HepG2 (cell line): ENCODE results near the gene ELP5. TPM values are rescaled to one million over a fixed set of nuclear protein-coding genes. Genes with fewer than 3 reads are reported as not detected.

Experiments used
- AGO1 ChIP-seq: fragments of 200-400 bp; formaldehyde crosslinking; IDR thresholded peaks from 2 replicates; pipeline ENCODE4 v1.6.1; 2017; ENCODE audit warnings: mild to moderate bottlenecking, low read depth, low read length, moderate library complexity; ENCODE audit not compliant: poor library complexity, severe bottlenecking
- BHLHE40 ChIP-seq: IDR thresholded peaks from 2 replicates; pipeline ENCODE4 v1.6.1; 2011; ENCODE audit warnings: low read length, improper control_type of control experiment
- CBX2 ChIP-seq, 2 experiments: fragments of 200-600 bp in 1 of 2; sonication (generic); formaldehyde crosslinking in 1 of 2; IDR thresholded peaks; 2 replicates each; pipeline versions ENCODE4 v1.7.0 to v1.8.1; 2018 to 2022; ENCODE audit warnings: low read depth in 2 of 2, low read length in 1 of 2, mild to moderate bottlenecking in 1 of 2, missing genetic modification reagents in 1 of 2
- CEBPG ChIP-seq: IDR thresholded peaks from 2 replicates; pipeline ENCODE4 v1.6.1; 2016
- CHD4 ChIP-seq: fragments of 200-600 bp; sonication (generic); IDR thresholded peaks from 2 replicates; pipeline ENCODE4 v1.7.0; 2017; ENCODE audit warnings: mild to moderate bottlenecking, low read length, borderline replicate concordance
- ETV5 ChIP-seq: IDR thresholded peaks from 2 replicates; pipeline ENCODE4 v1.6.1; 2018; ENCODE audit warnings: missing biosample characterization, missing genetic modification reagents, inconsistent platforms, borderline replicate concordance
- GATA4 ChIP-seq: sonication (generic); IDR thresholded peaks from 2 replicates; pipeline ENCODE4 v1.6.1; 2016; ENCODE audit warnings: antibody characterized with exemption, low read depth, borderline replicate concordance
- HOXA7 ChIP-seq: sonication (generic); formaldehyde crosslinking; IDR thresholded peaks from 2 replicates; pipeline ENCODE4 v1.8.1; 2022; ENCODE audit warnings: mild to moderate bottlenecking, missing genetic modification reagents, moderate library complexity
- HOXD1 ChIP-seq: sonication (generic); formaldehyde crosslinking; IDR thresholded peaks from 2 replicates; pipeline ENCODE4 v1.5.0; 2020; ENCODE audit warnings: missing genetic modification reagents
- MLXIP ChIP-seq: sonication (generic); formaldehyde crosslinking; IDR thresholded peaks from 2 replicates; pipeline ENCODE4 v1.9.0; 2021; ENCODE audit warnings: missing genetic modification reagents, borderline replicate concordance
- NFRKB ChIP-seq: fragments of 450-650 bp; IDR thresholded peaks from 2 replicates; pipeline ENCODE4 v1.6.1; 2017
- NFYC ChIP-seq: IDR thresholded peaks from 2 replicates; pipeline ENCODE4 v1.6.1; 2016; ENCODE audit warnings: missing genetic modification reagents, missing compliant biosample characterization
- PBX2 ChIP-seq: IDR thresholded peaks from 2 replicates; pipeline ENCODE4 v1.6.1; 2016; ENCODE audit warnings: control low read depth
- REPIN1 ChIP-seq: sonication (generic); formaldehyde crosslinking; IDR thresholded peaks from 2 replicates; pipeline ENCODE4 v1.8.0; 2022; ENCODE audit warnings: missing genetic modification reagents, low read depth, mild to moderate bottlenecking, borderline replicate concordance
- SMARCC2 ChIP-seq: fragments of 450-650 bp; IDR thresholded peaks from 2 replicates; pipeline ENCODE4 v1.6.1; 2017; ENCODE audit warnings: antibody characterized with exemption, mild to moderate bottlenecking
- SNAPC5 ChIP-seq: sonication (generic); formaldehyde crosslinking; IDR thresholded peaks from 2 replicates; pipeline ENCODE4 v1.8.1; 2023; ENCODE audit warnings: mild to moderate bottlenecking, missing genetic modification reagents, borderline replicate concordance
- THAP11 ChIP-seq: IDR thresholded peaks from 2 replicates; pipeline ENCODE4 v1.6.1; 2016; ENCODE audit warnings: missing biosample characterization, missing genetic modification reagents
- ZNF17 ChIP-seq: sonication (generic); formaldehyde crosslinking; IDR thresholded peaks from 2 replicates; pipeline ENCODE4 v1.5.0; 2020; ENCODE audit warnings: mild to moderate bottlenecking, missing genetic modification reagents
- ZNF280D ChIP-seq: sonication (generic); formaldehyde crosslinking; IDR thresholded peaks from 2 replicates; pipeline ENCODE4 v1.5.1; 2020; ENCODE audit warnings: mild to moderate bottlenecking, missing genetic modification reagents
- ZNF343 ChIP-seq: sonication (generic); formaldehyde crosslinking; IDR thresholded peaks from 2 replicates; pipeline ENCODE4 v1.4.0; 2020; ENCODE audit warnings: mild to moderate bottlenecking, missing genetic modification reagents
- ZNF350 ChIP-seq: sonication (generic); formaldehyde crosslinking; IDR thresholded peaks from 2 replicates; pipeline ENCODE4 v1.4.0; 2020; ENCODE audit warnings: mild to moderate bottlenecking, low read depth, missing genetic modification reagents, borderline replicate concordance
- ZNF576 ChIP-seq: sonication (generic); formaldehyde crosslinking; IDR thresholded peaks from 2 replicates; pipeline ENCODE4 v1.4.0; 2020; ENCODE audit warnings: mild to moderate bottlenecking, missing genetic modification reagents
- ZNF660 ChIP-seq: sonication (generic); formaldehyde crosslinking; IDR thresholded peaks from 2 replicates; pipeline ENCODE4 v1.5.1; 2020; ENCODE audit warnings: mild to moderate bottlenecking, low read depth, missing genetic modification reagents, borderline replicate concordance
- ZNF891 ChIP-seq: sonication (generic); formaldehyde crosslinking; IDR thresholded peaks from 2 replicates; pipeline ENCODE4 v1.5.0; 2020; ENCODE audit warnings: mild to moderate bottlenecking, missing genetic modification reagents
- polyA plus RNA-seq, 8 experiments: library from polyadenylated mRNA; depleted of rRNA in 3 of 8; stranded (reverse) in 7 of 8; unstranded in 1 of 8; fragments of >200 nt; fragmentation: Illumina TruSeq in 4 of 8; extraction: Trizol in 4 of 8; gene quantifications; 2 replicates each; pipeline versions ENCODE4 v1.2.1 to v1.2.3, GENCODE V29; 2011 to 2016; ENCODE audit warnings: low read depth in 4 of 8, missing spikeins in 1 of 8, mixed read lengths in 1 of 8; ENCODE audit not compliant: insufficient read depth in 1 of 8
- total RNA-seq, 5 experiments: library from RNA; depleted of rRNA; stranded (reverse); fragments of >200 nt; fragmentation: Illumina TruSeq; extraction: Trizol; gene quantifications; 2 replicates each; pipeline ENCODE4 v1.2.3, GENCODE V29; 2016; ENCODE audit warnings: low read depth in 1 of 5

ELP5 gene
- total and polyA plus RNA-seq, 2 of the 13 experiments (the other 11 are each of a cell fraction or from before 2014, with no cell fraction given), result 67.6 to 69.8 TPM

- no peak for TF ChIP-seq ZNF280D (CRISPR knock-in tag)
- TF ChIP-seq CBX2 (IDR thresholded peaks at IDR 0.05; ENCODE audit: low read depth, low read length), result no peak
- no peak for TF ChIP-seq CBX2 (CRISPR knock-in tag; IDR thresholded peaks at IDR 0.05; ENCODE audit: low read depth)
- TF ChIP-seq ZNF17 (CRISPR knock-in tag), result no peak
- TF ChIP-seq GATA4, result no peak
- no peak for TF ChIP-seq ZNF576 (CRISPR knock-in tag)
- TF ChIP-seq PBX2 (CRISPR knock-in tag), result no peak
- no peak for TF ChIP-seq SMARCC2
- peak; percentile 38; the same call in 1 of the 2 replicates for TF ChIP-seq ETV5
- TF ChIP-seq SNAPC5 (CRISPR knock-in tag), result no peak
- TF ChIP-seq HOXA7 (CRISPR knock-in tag), result no peak
- TF ChIP-seq NFRKB, result no peak
- no peak for TF ChIP-seq MLXIP (CRISPR knock-in tag)
- no peak for TF ChIP-seq REPIN1 (CRISPR knock-in tag)
- TF ChIP-seq ZNF343, result no peak
- peak; percentile 74 for TF ChIP-seq THAP11
- TF ChIP-seq ZNF350 (CRISPR knock-in tag), result no peak
- TF ChIP-seq BHLHE40, result no peak
- TF ChIP-seq AGO1, result peak; percentile 48
- no peak for TF ChIP-seq ZNF891 (CRISPR knock-in tag)
- TF ChIP-seq CEBPG, result no peak
- TF ChIP-seq ZNF660 (CRISPR knock-in tag), result no peak
- no peak for TF ChIP-seq NFYC (CRISPR knock-in tag)
- TF ChIP-seq CHD4, result no peak
- no peak for TF ChIP-seq HOXD1 (CRISPR knock-in tag)
These were observed 14.1 kb upstream of the ELP5 start (continued) for GRCh38 chr17:7237761-7238419.
